ENCODE results near the gene SH3BGR.

DNA sequence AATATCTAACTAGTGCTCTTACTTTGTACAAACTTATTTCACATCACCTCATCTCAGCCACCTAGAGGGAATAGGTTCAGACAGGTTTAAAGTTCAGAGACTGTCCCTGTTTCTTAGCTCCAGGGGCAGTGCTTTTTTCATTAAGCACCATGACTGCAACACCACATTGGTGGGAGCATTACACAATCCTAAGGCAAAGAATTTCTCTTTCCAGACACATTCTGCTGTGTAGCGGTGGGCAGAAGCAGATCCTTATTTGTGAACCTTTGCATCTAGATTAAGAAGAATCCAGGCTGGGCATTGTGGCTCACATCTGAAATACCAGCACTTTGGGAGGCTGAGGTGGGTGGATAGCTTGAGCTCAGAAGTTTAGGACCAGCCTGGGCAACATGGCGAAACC is 22.3 kb upstream of the SH3BGR start:
- TF ChIP-seq FOXM1 (IDR thresholded peaks at IDR 0.05; ENCODE audit: borderline replicate concordance) (no peak), NFRKB (IDR thresholded peaks at IDR 0.05) (no peak), ZNF384 (IDR thresholded peaks at IDR 0.05) (no peak), TARDBP (IDR thresholded peaks at IDR 0.05) (no peak)

Measured in HEK293T (cell line).